Ascending aorta (tissue), 2 donors: ENCODE data around the gene PGGHG. TPM values are rescaled to one million over a fixed set of nuclear protein-coding genes. Genes with fewer than 3 reads are reported as not detected.
"Not testable (repeated sequence)": the region's sequence is repeated elsewhere in the genome, so short reads cannot be mapped to it uniquely, and the experiment has no call there.

Experiments used
- DNase-seq, 2 donors: peaks; one replicate each; pipeline ENCODE4 v3.0.0-alpha.2; 2019; ENCODE audit warnings: low spot score in 2 of 2
- H3K27ac ChIP-seq, 2 donors: fragments of 200-600 bp; sonication (generic); one replicate each; pipeline ENCODE4 v1.5.1; 2016 to 2017; ENCODE audit warnings: mild to moderate bottlenecking in 1 of 2
- H3K27me3 ChIP-seq: fragments of 200-600 bp; sonication (generic); one replicate; pipeline ENCODE4 v1.5.1; 2017
- H3K36me3 ChIP-seq, 2 donors: fragments of 200-600 bp; sonication (generic); one replicate each; pipeline ENCODE4 v1.5.1; 2016
- H3K4me1 ChIP-seq, 2 donors: fragments of 200-600 bp; sonication (generic); one replicate each; pipeline ENCODE4 v1.5.1; 2016 to 2017; ENCODE audit warnings: mild to moderate bottlenecking in 1 of 2
- H3K4me3 ChIP-seq, 2 donors: fragments of 200-600 bp; sonication (generic); one replicate each; pipeline ENCODE4 v1.5.1; 2016 to 2017; ENCODE audit warnings: mild to moderate bottlenecking in 1 of 2
- H3K9me3 ChIP-seq, 2 donors: fragments of 200-600 bp; sonication (generic); one replicate each; pipeline ENCODE4 v1.5.1; 2016
- intact Hi-C: fragments of 100-400 bp; cut with DNase I; formaldehyde crosslinking; loops from one replicate; pipeline ENCODE4 v1.15.1; 2023
- total RNA-seq: library from RNA; depleted of rRNA; stranded (reverse); fragments of >200 nt; gene quantifications from one replicate; pipeline ENCODE4 v1.1.0, GENCODE V29; 2016
- TF ChIP-seq, protein P1 (sequence below), 3 experiments: fragments of 200-600 bp in 2 of 3; fragments of 450-650 bp in 1 of 3; sonication (generic) in 2 of 3; IDR thresholded peaks; one replicate each; pipeline ENCODE4 v1.5.1; 2016 to 2019; ENCODE audit warnings: antibody characterized with exemption in 3 of 3, mild to moderate bottlenecking in 1 of 3, moderate library complexity in 1 of 3

Gene PGGHG
- total RNA-seq, 1 donor from 2014 or later: 155 TPM

DNA sequence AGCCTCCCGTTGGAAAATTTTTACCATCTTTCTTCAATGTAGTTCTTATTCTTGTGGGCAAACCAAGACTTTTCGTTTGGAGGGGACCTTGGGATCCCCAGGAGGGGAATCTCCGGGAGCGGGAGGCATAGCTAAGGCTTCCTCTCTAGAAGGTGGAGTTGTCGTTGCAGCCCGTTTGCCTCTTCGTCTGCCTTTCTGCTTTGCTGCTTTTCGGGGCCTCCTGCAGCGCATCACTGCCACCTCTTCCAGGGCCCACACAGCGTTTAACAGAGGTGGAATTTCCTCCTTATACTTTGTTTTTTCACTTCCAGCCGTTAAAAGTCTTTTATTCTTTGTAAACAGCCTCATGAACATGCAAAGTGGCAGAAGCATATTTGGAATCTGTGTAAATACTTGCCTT lies 35.2 kb downstream of the PGGHG start:
- Histone ChIP-seq H3K27me3 (no peaks in the 10 kb centered on the region), H3K27ac (peak overlapping the region; percentile 76 to 88), H3K9me3 (no peaks in the 10 kb centered on the region), H3K36me3 (no peaks in the 10 kb centered on the region), H3K4me1 (peaks cover 9 to 26% of the 10 kb centered on the region in 2 donors), H3K4me3 (no peak overlapping the region)
- intact Hi-C loops: loop anchor here (1.0 kb wide), 1 partner anchor 31 kb away; no protein-coding TSS in a partner anchor
- DNase-seq: no peak
- TF ChIP-seq, protein P1, sequence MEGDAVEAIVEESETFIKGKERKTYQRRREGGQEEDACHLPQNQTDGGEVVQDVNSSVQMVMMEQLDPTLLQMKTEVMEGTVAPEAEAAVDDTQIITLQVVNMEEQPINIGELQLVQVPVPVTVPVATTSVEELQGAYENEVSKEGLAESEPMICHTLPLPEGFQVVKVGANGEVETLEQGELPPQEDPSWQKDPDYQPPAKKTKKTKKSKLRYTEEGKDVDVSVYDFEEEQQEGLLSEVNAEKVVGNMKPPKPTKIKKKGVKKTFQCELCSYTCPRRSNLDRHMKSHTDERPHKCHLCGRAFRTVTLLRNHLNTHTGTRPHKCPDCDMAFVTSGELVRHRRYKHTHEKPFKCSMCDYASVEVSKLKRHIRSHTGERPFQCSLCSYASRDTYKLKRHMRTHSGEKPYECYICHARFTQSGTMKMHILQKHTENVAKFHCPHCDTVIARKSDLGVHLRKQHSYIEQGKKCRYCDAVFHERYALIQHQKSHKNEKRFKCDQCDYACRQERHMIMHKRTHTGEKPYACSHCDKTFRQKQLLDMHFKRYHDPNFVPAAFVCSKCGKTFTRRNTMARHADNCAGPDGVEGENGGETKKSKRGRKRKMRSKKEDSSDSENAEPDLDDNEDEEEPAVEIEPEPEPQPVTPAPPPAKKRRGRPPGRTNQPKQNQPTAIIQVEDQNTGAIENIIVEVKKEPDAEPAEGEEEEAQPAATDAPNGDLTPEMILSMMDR (IDR thresholded peaks at IDR 0.05): no peak

DNA sequence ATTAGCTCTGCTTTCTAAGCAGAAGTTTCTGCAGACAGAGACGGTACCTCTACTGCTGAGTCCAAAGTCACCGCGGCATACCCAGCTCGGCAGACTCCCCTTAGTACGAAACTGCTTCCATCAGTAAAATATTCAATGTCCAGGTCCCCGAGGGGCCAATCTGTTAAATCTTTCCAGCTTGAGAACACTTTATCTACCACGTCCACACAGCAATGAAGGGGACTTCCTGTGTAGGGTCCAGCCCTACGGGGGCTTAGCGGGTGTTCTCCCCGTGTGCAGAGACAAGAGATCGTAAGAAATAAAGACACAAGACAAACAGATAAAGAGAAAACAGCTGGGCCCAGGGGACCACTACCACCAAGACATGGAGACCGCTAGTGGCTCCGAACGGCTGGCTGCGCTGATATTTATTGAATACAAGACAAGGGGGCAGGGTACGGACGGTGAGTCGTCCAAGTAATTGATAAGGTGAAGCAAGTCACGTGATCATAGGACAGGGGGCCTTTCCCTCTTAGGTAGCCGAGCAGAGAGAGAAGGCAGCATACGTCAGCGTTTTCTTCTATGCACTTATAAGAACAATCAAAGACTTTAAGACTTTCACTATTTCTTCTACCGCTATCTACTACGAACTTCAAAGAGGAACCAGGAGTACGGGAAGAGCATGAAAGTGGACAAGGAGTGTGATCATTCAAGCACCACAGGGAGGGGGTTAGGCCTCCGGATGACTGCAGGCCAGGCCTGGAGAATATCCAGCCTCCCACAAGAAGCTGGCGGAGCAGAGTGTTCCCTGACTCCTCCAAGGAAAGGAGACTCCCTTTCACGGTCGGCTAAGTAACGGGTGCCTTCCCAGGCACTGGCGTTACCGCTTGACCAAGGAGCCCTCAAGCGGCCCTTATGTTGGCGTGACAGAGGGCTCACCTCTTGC lies 35.9 kb downstream of the PGGHG start:
- H3K36me3 ChIP-seq, H3K27me3 ChIP-seq, H3K4me3 ChIP-seq, H3K9me3 ChIP-seq: not testable (repeated sequence)
- intact Hi-C loops: loop anchor here (1.0 kb wide), 1 partner anchor 30 kb away; no protein-coding TSS in a partner anchor
- DNase-seq: peak in 1 of 2 donors; percentile 84
- peak overlapping the region; percentile 76 to 88 for H3K27ac ChIP-seq
- peaks cover 9 to 26% of the 10 kb centered on the region in 2 donors for H3K4me1 ChIP-seq

DNA sequence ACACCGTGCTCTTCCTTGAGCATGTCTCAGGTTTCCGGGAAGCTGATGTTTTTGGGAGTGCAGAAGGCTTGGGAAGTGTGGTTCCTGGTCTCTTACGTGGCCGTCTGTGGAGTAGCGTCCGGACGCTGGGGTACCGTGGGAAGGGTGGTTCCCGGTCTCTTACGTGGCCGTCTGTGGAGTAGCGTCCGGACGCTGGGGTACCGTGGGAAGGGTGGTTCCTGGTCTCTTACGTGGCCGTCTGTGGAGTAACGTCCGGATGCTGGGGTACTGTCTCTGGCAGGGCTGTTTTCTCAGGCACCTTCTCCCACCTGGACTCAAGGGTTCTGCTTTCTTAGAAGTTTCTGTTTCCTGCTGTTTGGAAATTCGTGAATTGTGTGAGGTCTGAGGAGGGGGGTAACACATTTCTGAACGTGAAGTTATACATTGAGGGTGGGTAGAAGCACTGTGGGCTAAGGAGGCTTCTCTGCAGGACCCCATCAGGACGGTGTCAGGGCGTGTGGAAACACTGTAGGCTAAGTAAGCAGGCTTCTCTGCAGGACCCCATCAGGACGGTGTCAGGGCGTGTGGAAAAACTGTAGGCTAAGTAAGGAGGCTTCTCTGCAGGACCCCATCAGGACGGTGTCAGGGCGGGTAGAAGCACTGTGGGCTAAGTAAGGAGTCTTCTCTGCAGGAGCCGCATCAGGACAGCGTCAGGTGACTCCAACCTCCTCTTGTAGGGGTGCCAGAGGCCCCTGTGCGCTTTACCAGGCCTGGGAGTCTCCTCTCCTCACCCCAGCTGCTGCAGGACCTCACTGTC lies 37.1 kb downstream of the PGGHG start:
- intact Hi-C loops: no loop called here
- DNase-seq: peak in 1 of 2 donors; percentile 64
- H3K4me1 ChIP-seq: peaks cover 9 to 26% of the 10 kb centered on the region in 2 donors
- H3K4me3 ChIP-seq: no peak overlapping the region
- peak overlapping the region; percentile 76 to 88 for H3K27ac ChIP-seq
- no peaks in the 10 kb centered on the region for H3K36me3 ChIP-seq
- H3K9me3 ChIP-seq: no peaks in the 10 kb centered on the region
- TF ChIP-seq, protein P1 (IDR thresholded peaks at IDR 0.05): no peak
- no peaks in the 10 kb centered on the region for H3K27me3 ChIP-seq

DNA sequence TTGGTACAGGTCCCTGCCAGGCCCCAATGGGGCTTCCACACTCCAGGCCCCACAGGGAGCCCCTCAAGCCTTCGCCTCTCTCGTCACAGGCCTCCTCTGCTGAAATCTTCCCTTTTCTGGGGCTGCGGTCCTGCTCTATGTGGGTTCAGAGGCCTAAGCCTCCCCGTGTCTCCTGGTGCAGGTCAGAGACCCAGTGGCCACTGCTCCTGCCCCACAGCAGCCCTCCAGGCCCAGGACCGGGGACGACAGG lies 37.6 kb downstream of the PGGHG start:
- Histone ChIP-seq H3K36me3 (no peaks in the 10 kb centered on the region), H3K4me3 (no peak overlapping the region), H3K27me3 (no peaks in the 10 kb centered on the region), H3K4me1 (peaks cover 9 to 26% of the 10 kb centered on the region in 2 donors), H3K9me3 (no peaks in the 10 kb centered on the region), H3K27ac (peak overlapping the region; percentile 76 to 88)
- DNase-seq: no peak
- TF ChIP-seq, protein P1 (IDR thresholded peaks at IDR 0.05): no peak
- intact Hi-C loops: no loop called here

DNA sequence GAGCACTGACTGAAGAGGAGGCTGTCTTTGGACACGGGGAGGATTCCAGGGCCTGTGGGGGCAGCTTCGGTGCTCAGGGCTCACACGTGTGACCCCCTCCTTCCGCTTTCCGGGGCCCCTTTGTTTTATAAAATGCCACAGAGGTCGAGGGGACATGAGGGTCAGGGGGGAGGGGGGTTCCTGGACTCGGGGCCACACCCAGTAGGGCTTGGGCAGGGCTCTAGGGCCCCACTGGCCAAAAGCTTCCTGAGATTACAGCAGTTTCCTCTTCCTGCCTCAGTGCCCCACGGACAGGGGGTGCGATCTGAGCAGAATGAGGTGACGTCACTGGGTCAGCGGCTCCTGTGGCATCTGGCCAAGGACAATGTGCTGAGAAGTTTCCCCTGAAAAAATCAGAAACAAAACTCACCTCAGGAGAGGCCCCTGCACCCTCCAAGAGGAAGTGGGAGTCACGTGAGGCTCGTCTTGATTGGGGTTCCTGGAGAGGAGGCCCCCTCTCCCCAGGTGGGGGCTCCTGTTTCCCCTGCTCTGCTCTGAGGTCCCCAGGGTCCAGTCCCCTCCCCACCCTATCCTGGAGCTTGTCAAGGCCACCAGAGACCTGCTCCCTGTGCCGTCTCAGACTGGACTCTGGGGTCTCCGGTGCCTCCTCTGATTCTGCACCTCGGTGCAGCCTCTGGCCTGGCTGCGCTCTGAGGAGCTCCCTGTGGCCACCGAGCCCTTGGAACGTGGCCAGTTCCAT lies 38.1 kb downstream of the PGGHG start:
- Histone ChIP-seq H3K36me3 (no peaks in the 10 kb centered on the region), H3K27me3 (no peaks in the 10 kb centered on the region), H3K9me3 (no peaks in the 10 kb centered on the region), H3K4me1 (peaks cover 9 to 26% of the 10 kb centered on the region in 2 donors), H3K27ac (peak overlapping the region; percentile 76 to 88), H3K4me3 (no peak overlapping the region)
- DNase-seq: peak; percentile 65 to 92
- TF ChIP-seq, protein P1 (IDR thresholded peaks at IDR 0.05): no peak
- intact Hi-C loops: loop anchor here (1.0 kb wide), 1 partner anchor 26 kb away; no protein-coding TSS in a partner anchor
